ENCODE data around the gene C1orf174. TPM values are rescaled to one million over a fixed set of nuclear protein-coding genes. Genes with fewer than 3 reads are reported as not detected.

Gene C1orf174
- total and polyA plus RNA-seq, 4 donors, result 18.5 to 29.1 (median 25.5) TPM

GRCh38 chr1:3910857-3911845, 11.1 kb upstream of the C1orf174 start:
- Histone ChIP-seq H3K27ac (ENCODE audit: low read depth, low read length) (no peak overlapping the region), H3K4me1 (ENCODE audit: control insufficient read depth, insufficient read depth, low read length) (peaks cover 22% of the 10 kb centered on the region), H3K9me3 (ENCODE audit: control insufficient read depth, insufficient read depth, low read length) (no peaks in the 10 kb centered on the region), H3K4me3 (ENCODE audit: low read depth, low read length) (no peak overlapping the region), H3K27me3 (ENCODE audit: control insufficient read depth, insufficient read depth, low read length) (peaks cover 8% of the 10 kb centered on the region), H3K36me3 (ENCODE audit: control insufficient read depth, insufficient read depth, low read length) (no peaks in the 10 kb centered on the region)
- WGBS (ENCODE audit: insufficient coverage), result 12% methylated on average over 33 of the region's 35 CpGs
- peak; percentile 38 to 96 (median 59) for DNase-seq (ENCODE audit: low read depth in 4 of 6, low spot score in 6 of 6)

GRCh38 chr1:3910049-3910731, 10.1 kb upstream of the C1orf174 start:
- WGBS (ENCODE audit: insufficient coverage), result 79% methylated on average over 29 of the region's 30 CpGs
- H3K27me3 ChIP-seq (ENCODE audit: control insufficient read depth, insufficient read depth, low read length), result peaks cover 8% of the 10 kb centered on the region

GRCh38 chr1:3909615-3910014, 9.5 kb upstream of the C1orf174 start:
- H3K9me3 ChIP-seq (ENCODE audit: control insufficient read depth, insufficient read depth, low read length), result no peaks in the 10 kb centered on the region
- H3K27me3 ChIP-seq (ENCODE audit: control insufficient read depth, insufficient read depth, low read length), result peaks cover 8% of the 10 kb centered on the region
- peaks cover 22% of the 10 kb centered on the region for H3K4me1 ChIP-seq (ENCODE audit: control insufficient read depth, insufficient read depth, low read length)
- no peak overlapping the region for H3K4me3 ChIP-seq (ENCODE audit: low read depth, low read length)
- no peak for DNase-seq (ENCODE audit: low read depth in 4 of 6, low spot score in 6 of 6)
- H3K36me3 ChIP-seq (ENCODE audit: control insufficient read depth, insufficient read depth, low read length), result no peaks in the 10 kb centered on the region
- H3K27ac ChIP-seq (ENCODE audit: low read depth, low read length), result no peak overlapping the region
- WGBS (ENCODE audit: insufficient coverage), result 45% methylated on average over 3 of the region's 7 CpGs

More at GRCh38 chr1:3910049-3910731, 10.1 kb upstream of the C1orf174 start:
- DNase-seq (ENCODE audit: low read depth in 4 of 6, low spot score in 6 of 6), result peak in 1 of 6 donors; percentile 48
- Histone ChIP-seq H3K27ac (ENCODE audit: low read depth, low read length) (no peak overlapping the region), H3K4me1 (ENCODE audit: control insufficient read depth, insufficient read depth, low read length) (peaks cover 22% of the 10 kb centered on the region), H3K36me3 (ENCODE audit: control insufficient read depth, insufficient read depth, low read length) (no peaks in the 10 kb centered on the region), H3K4me3 (ENCODE audit: low read depth, low read length) (no peak overlapping the region), H3K9me3 (ENCODE audit: control insufficient read depth, insufficient read depth, low read length) (no peaks in the 10 kb centered on the region)

DNA sequence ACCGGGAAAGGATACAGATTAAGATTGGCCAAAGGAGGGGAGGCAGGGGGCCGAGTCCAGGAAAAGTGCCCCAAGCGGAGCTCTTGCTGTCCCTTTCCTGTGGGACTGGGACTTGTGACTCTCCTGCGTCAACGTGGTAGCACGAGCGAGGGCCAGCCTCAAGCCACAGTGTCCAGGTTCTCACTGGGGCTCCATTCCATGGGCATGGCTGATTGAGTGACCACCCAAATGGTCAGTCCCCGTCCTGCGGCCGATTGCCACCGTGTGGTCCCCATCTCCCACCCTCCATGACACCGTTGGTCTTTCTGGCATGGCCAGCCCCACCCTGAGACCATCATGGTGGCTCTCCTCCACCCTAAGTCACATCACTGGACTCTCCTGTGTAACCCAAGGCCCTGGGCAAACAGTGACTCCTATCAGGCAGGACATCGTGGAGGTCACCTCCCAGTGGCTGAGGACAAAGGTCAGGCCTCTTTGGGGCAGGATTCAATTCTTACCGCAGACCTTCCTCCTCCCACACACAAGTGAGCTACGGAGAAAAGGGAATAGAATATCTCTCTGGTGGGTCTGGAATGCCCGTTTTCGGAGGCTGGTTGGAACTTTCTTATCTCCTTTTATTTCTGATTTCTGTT, 8.9 kb upstream of the C1orf174 start:
- H3K27ac ChIP-seq (ENCODE audit: low read depth, low read length), result no peak overlapping the region
- no peaks in the 10 kb centered on the region for H3K36me3 ChIP-seq (ENCODE audit: control insufficient read depth, insufficient read depth, low read length)
- no peak overlapping the region for H3K4me3 ChIP-seq (ENCODE audit: low read depth, low read length)
- 75% methylated on average over 11 of the region's 17 CpGs for WGBS (ENCODE audit: insufficient coverage)
- H3K27me3 ChIP-seq (ENCODE audit: control insufficient read depth, insufficient read depth, low read length), result peaks cover 8% of the 10 kb centered on the region
- DNase-seq (ENCODE audit: low read depth in 4 of 6, low spot score in 6 of 6), result no peak
- H3K4me1 ChIP-seq (ENCODE audit: control insufficient read depth, insufficient read depth, low read length), result peaks cover 22% of the 10 kb centered on the region
- H3K9me3 ChIP-seq (ENCODE audit: control insufficient read depth, insufficient read depth, low read length), result no peaks in the 10 kb centered on the region

DNA sequence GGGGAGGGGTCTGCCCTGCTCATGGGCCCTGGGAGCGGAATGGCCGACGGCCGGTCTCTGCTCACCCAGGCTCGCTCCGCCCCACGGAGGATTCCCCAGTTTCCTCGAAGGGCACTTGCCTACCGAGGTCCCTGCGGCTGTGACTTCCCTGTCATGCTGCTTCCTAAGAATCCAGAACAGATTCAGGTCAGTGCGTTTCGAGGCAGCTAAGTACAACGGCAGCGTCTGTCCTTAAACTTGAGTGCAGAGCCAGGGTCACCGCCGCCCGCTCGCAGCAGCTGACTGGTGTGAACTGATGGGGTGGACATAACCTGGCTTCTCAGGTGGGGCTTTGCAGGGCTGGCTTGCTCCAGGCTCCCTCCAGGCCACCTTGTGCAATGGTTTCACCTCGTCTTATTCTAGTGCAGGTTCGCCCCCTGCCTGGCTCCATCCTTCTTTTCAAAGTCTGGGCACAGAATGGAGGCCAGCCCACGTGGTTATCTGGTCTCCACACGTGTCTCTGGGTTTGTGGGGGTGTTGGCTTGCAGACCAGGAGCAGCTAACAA, 7.6 kb upstream of the C1orf174 start:
- H3K27ac ChIP-seq (ENCODE audit: low read depth, low read length), result no peak overlapping the region
- no peak for DNase-seq (ENCODE audit: low read depth in 4 of 6, low spot score in 6 of 6)
- no peaks in the 10 kb centered on the region for H3K36me3 ChIP-seq (ENCODE audit: control insufficient read depth, insufficient read depth, low read length)
- H3K4me1 ChIP-seq (ENCODE audit: control insufficient read depth, insufficient read depth, low read length), result peaks cover 31% of the 10 kb centered on the region
- WGBS (ENCODE audit: insufficient coverage), result 77% methylated on average over 21 of the region's 22 CpGs
- no peaks in the 10 kb centered on the region for H3K9me3 ChIP-seq (ENCODE audit: control insufficient read depth, insufficient read depth, low read length)
- peaks cover 8% of the 10 kb centered on the region for H3K27me3 ChIP-seq (ENCODE audit: control insufficient read depth, insufficient read depth, low read length)
- H3K4me3 ChIP-seq (ENCODE audit: low read depth, low read length), result no peak overlapping the region

GRCh38 chr1:3907031-3907534, 7.0 kb upstream of the C1orf174 start:
- 74% methylated on average over 20 of the region's 22 CpGs for WGBS (ENCODE audit: insufficient coverage)
- Histone ChIP-seq H3K36me3 (ENCODE audit: control insufficient read depth, insufficient read depth, low read length) (no peaks in the 10 kb centered on the region), H3K27me3 (ENCODE audit: control insufficient read depth, insufficient read depth, low read length) (peaks cover 8% of the 10 kb centered on the region), H3K4me3 (ENCODE audit: low read depth, low read length) (no peak overlapping the region), H3K27ac (ENCODE audit: low read depth, low read length) (no peak overlapping the region), H3K9me3 (ENCODE audit: control insufficient read depth, insufficient read depth, low read length) (no peaks in the 10 kb centered on the region), H3K4me1 (ENCODE audit: control insufficient read depth, insufficient read depth, low read length) (peaks cover 33% of the 10 kb centered on the region)
- DNase-seq (ENCODE audit: low read depth in 4 of 6, low spot score in 6 of 6), result no peak

- H3K4me3 ChIP-seq (ENCODE audit: low read depth, low read length), result no peak overlapping the region
- no peak overlapping the region for H3K27ac ChIP-seq (ENCODE audit: low read depth, low read length)
- no peaks in the 10 kb centered on the region for H3K36me3 ChIP-seq (ENCODE audit: control insufficient read depth, insufficient read depth, low read length)
- no peaks in the 10 kb centered on the region for H3K9me3 ChIP-seq (ENCODE audit: control insufficient read depth, insufficient read depth, low read length)
- 94% methylated on average over 11 of the region's 11 CpGs for WGBS (ENCODE audit: insufficient coverage)
- no peak for DNase-seq (ENCODE audit: low read depth in 4 of 6, low spot score in 6 of 6)
- peaks cover 33% of the 10 kb centered on the region for H3K4me1 ChIP-seq (ENCODE audit: control insufficient read depth, insufficient read depth, low read length)
- H3K27me3 ChIP-seq (ENCODE audit: control insufficient read depth, insufficient read depth, low read length), result peaks cover 8% of the 10 kb centered on the region
Observed at GRCh38 chr1:3906672-3907020, 6.6 kb upstream of the C1orf174 start.

DNA sequence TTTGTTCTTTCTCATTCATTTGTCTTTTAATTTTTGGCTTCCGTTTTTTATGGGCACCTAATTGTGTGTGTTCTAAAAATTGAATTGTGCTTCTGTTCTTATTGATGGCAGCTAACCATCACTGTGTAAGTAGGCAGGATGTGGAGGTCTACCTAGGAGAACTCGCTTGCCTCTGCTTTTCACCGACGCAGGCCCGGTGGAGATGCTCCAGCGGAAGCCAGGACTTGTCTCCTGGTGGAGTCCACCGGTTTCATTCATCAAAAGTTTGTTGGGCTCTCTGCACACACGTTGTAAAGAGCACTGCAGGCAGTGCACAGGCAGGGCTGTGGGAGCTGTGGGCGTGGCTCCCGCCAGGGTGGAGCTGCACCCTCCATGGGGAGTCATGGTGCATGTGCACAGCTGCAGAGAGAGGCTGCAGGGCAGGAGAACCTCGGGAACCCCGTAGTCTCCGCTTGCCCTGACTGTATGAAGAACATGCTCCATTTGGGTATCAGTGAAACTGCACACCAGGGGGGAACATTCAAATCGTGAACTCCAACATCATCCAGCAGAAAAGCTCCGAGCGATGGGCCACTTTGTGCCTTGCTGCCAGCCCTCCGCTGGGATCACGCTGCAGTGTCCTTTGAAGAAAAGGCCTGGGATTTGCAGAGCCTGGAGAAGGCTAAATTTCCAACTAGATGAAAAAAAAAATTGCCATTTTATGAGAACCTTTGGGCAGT, 6.0 kb upstream of the C1orf174 start:
- Histone ChIP-seq H3K27ac (ENCODE audit: low read depth, low read length) (no peak overlapping the region), H3K4me3 (ENCODE audit: low read depth, low read length) (no peak overlapping the region), H3K36me3 (ENCODE audit: control insufficient read depth, insufficient read depth, low read length) (no peaks in the 10 kb centered on the region), H3K9me3 (ENCODE audit: control insufficient read depth, insufficient read depth, low read length) (no peaks in the 10 kb centered on the region), H3K27me3 (ENCODE audit: control insufficient read depth, insufficient read depth, low read length) (peaks cover 6% of the 10 kb centered on the region), H3K4me1 (ENCODE audit: control insufficient read depth, insufficient read depth, low read length) (peaks cover 32% of the 10 kb centered on the region)
- DNase-seq (ENCODE audit: low read depth in 4 of 6, low spot score in 6 of 6), result no peak
- WGBS (ENCODE audit: insufficient coverage), result 83% methylated on average over 15 of the region's 18 CpGs

All from spinal cord (tissue), 10 donors.